Calu3 (cell line): ENCODE measurements around the gene SEMA5A. TPM values are rescaled to one million over a fixed set of nuclear protein-coding genes. Genes with fewer than 3 reads are reported as not detected.

Experiments
- BruUV-seq: library from RNA; stranded (reverse); fragments of 400-500 nt; replicated peaks from 2 replicates; lab custom pipeline; 2021; lab: Mats Ljungman, UMichigan
- CTCF ChIA-PET: fragments of 300-600 bp; sonication (Branson Sonifier 250); formaldehyde crosslinking; loops from one replicate; lab custom pipeline; 2022; ENCODE audit warnings: antibody characterized with exemption; lab: Charles Lee
- DNase-seq: peaks from one replicate; pipeline ENCODE4 v3.0.0; 2022
- H3K27ac Mint-ChIP-seq: one replicate; pipeline ENCODE4 v1.8.0; 2022; ENCODE audit warnings: mixed read lengths; ENCODE audit not compliant: unreplicated experiment
- H3K27me3 Mint-ChIP-seq: one replicate; pipeline ENCODE4 v1.8.0; 2022; ENCODE audit warnings: mixed read lengths; ENCODE audit not compliant: unreplicated experiment
- H3K36me3 Mint-ChIP-seq: one replicate; pipeline ENCODE4 v1.8.0; 2022; ENCODE audit warnings: mild to moderate bottlenecking, moderate library complexity, mixed read lengths; ENCODE audit not compliant: insufficient read depth, unreplicated experiment
- H3K4me1 Mint-ChIP-seq: one replicate; pipeline ENCODE4 v1.8.0; 2022; ENCODE audit warnings: mild to moderate bottlenecking, low read depth, mixed read lengths; ENCODE audit not compliant: unreplicated experiment
- H3K4me3 Mint-ChIP-seq: one replicate; pipeline ENCODE4 v1.8.0; 2022; ENCODE audit warnings: mild to moderate bottlenecking, low read depth, moderate library complexity, mixed read lengths; ENCODE audit not compliant: unreplicated experiment
- H3K9me3 Mint-ChIP-seq: one replicate; pipeline ENCODE4 v1.8.0; 2022; ENCODE audit warnings: low read depth, mixed read lengths; ENCODE audit not compliant: unreplicated experiment
- intact Hi-C: fragments of 100-400 bp; cut with micrococcal nuclease; formaldehyde crosslinking; loops from one replicate; pipeline ENCODE4 v1.10.0; 2022; ENCODE audit not compliant: unreplicated experiment
- total RNA-seq: library from RNA; stranded (reverse); gene quantifications from 2 replicates; pipeline ENCODE4 v1.2.3, GENCODE V29; 2022
- TF ChIP-seq, protein P1 (sequence below): fragments of 200-600 bp; IDR thresholded peaks from one replicate; pipeline ENCODE4 v1.8.0; 2022; ENCODE audit warnings: antibody characterized with exemption; ENCODE audit not compliant: unreplicated experiment

SEMA5A gene
- total RNA-seq, 1 experiment from 2014 or later = 0.52 TPM

DNA sequence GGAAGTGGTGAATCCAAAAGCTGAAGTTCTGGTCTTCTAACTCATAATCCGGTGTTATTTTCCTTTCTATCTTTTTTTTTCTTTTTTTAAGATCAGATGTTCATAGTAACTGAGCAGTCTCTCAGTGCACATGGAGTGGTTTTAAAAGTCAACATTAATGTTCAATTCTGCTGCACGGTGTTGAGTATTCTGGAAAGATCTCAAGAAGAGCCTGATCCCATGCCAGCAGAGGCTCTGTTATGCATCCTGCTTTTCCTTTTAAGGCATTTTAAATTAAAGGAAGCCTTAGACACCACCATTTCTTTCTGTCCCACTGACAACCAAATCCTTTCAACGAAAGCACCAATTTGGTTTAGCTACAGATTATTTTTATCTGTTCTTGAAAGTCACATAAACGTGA lies 33.4 kb downstream of the SEMA5A start:
- Mint-ChIP-seq H3K4me3 (no peak overlapping the region), H3K4me1 (no peaks in the 10 kb centered on the region), H3K36me3 (no peaks in the 10 kb centered on the region), H3K9me3 (peaks cover 8% of the 10 kb centered on the region), H3K27me3 (no peaks in the 10 kb centered on the region), H3K27ac (no peak overlapping the region)
- no TSS peak for BruUV-seq
- DNase-seq = no peak
- intact Hi-C loops = no loop called here
- CTCF ChIA-PET = no interaction called here
- TF ChIP-seq, protein P1, sequence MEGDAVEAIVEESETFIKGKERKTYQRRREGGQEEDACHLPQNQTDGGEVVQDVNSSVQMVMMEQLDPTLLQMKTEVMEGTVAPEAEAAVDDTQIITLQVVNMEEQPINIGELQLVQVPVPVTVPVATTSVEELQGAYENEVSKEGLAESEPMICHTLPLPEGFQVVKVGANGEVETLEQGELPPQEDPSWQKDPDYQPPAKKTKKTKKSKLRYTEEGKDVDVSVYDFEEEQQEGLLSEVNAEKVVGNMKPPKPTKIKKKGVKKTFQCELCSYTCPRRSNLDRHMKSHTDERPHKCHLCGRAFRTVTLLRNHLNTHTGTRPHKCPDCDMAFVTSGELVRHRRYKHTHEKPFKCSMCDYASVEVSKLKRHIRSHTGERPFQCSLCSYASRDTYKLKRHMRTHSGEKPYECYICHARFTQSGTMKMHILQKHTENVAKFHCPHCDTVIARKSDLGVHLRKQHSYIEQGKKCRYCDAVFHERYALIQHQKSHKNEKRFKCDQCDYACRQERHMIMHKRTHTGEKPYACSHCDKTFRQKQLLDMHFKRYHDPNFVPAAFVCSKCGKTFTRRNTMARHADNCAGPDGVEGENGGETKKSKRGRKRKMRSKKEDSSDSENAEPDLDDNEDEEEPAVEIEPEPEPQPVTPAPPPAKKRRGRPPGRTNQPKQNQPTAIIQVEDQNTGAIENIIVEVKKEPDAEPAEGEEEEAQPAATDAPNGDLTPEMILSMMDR = no peak

DNA sequence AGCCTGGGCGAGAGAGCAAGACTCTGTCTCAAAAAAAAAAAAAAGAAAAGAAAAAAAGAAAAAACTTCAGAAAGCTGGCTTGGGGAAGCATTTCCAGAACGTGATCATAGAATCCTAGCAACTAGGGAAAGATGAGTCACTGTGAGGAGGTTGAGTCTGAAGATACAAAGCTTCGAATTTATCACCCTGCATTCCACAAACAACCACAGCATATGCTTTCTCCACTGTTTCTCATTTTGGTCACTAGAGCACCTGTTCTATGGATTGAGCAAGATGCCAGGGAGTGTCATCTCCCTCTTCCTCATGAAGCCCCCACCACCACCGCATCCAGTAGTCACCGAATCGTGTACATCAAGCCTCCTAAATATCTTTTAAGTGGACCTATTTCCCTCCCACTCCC lies 37.9 kb downstream of the SEMA5A start:
- TF ChIP-seq, protein P1 = no peak
- CTCF ChIA-PET = no interaction called here
- H3K27ac Mint-ChIP-seq = no peak overlapping the region
- H3K27me3 Mint-ChIP-seq = no peaks in the 10 kb centered on the region
- no peaks in the 10 kb centered on the region for H3K4me1 Mint-ChIP-seq
- no TSS peak for BruUV-seq
- no peak for DNase-seq
- H3K4me3 Mint-ChIP-seq = no peak overlapping the region
- H3K36me3 Mint-ChIP-seq = no peaks in the 10 kb centered on the region
- H3K9me3 Mint-ChIP-seq = peaks cover 6% of the 10 kb centered on the region
- intact Hi-C loops = no loop called here

DNA sequence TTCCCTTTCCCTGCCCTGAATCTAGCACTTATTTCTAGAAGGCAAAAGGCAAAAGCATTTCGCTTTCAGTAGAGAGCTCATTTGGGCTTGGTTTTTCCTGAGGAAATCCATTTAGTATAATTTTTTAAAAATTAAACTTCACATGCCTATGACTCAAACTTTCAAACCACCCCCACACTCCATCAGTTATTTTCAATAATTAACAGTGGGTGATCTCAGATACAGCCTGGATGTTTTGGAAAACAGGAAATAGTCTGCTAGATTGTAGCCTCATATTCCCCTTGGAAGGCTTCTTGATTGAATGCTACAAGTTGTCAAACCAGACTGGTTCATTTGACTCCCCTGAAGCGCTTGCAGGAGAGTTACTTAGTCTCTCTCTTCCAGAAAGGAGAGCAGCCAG lies 40.6 kb downstream of the SEMA5A start:
- H3K27ac Mint-ChIP-seq = no peak overlapping the region
- H3K4me1 Mint-ChIP-seq = no peaks in the 10 kb centered on the region
- H3K4me3 Mint-ChIP-seq = no peak overlapping the region
- CTCF ChIA-PET = no interaction called here
- no peaks in the 10 kb centered on the region for H3K27me3 Mint-ChIP-seq
- no peak for DNase-seq
- H3K9me3 Mint-ChIP-seq = peaks cover 12% of the 10 kb centered on the region
- no TSS peak for BruUV-seq
- no peaks in the 10 kb centered on the region for H3K36me3 Mint-ChIP-seq
- intact Hi-C loops = no loop called here
- TF ChIP-seq, protein P1 = no peak

DNA sequence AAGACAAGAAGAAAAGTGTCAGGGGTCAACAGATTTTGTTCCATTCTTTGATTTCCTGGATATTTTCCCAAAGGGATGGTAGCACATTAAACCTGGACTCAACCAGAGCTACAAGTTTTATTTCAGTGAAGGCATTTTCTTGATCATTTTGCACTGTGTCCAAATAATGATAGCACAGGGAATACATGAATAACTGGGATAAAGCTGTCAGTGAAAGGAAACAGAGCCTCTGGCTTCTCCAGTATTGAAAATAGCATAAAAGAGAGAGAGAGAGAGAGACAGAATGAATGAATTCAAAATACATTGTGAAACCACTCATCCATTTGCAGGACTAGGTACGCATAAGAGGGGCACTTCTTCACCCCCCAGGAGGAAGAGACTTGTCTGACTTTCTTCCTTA lies 43.0 kb downstream of the SEMA5A start:
- H3K27ac Mint-ChIP-seq = no peak overlapping the region
- no peak overlapping the region for H3K4me3 Mint-ChIP-seq
- no peak for DNase-seq
- no peaks in the 10 kb centered on the region for H3K4me1 Mint-ChIP-seq
- H3K27me3 Mint-ChIP-seq = no peaks in the 10 kb centered on the region
- H3K9me3 Mint-ChIP-seq = peaks cover 9% of the 10 kb centered on the region
- BruUV-seq = no TSS peak
- H3K36me3 Mint-ChIP-seq = no peaks in the 10 kb centered on the region
- TF ChIP-seq, protein P1 = no peak
- CTCF ChIA-PET = interaction anchor here (1.1 kb wide), 1 partner anchor 21 kb away, joined by 5 read pairs; no protein-coding TSS in a partner anchor
- intact Hi-C loops = no loop called here
